Right ventricle myocardium superior (tissue), 1 donor: ENCODE measurements around the gene NAA15. TPM values are rescaled to one million over a fixed set of nuclear protein-coding genes. Genes with fewer than 3 reads are reported as not detected.
"Not testable (repeated sequence)": the region's sequence is repeated elsewhere in the genome, so short reads cannot be mapped to it uniquely, and the experiment has no call there.

Experiments used
- ATAC-seq: fragments of 200-7000 bp; cut with Tn5 transposase; one replicate; pipeline ENCODE4 v1.9.1; 2020; ENCODE audit warnings: mild to moderate bottlenecking; ENCODE audit not compliant: poor library complexity
- DNase-seq: peaks from one replicate; pipeline ENCODE4 v3.0.0-alpha.2; 2020
- intact Hi-C: fragments of 100-400 bp; cut with DNase I; formaldehyde crosslinking; loops from one replicate; pipeline ENCODE4 v1.11.2; 2022
- total RNA-seq: library from RNA; stranded (reverse); fragmentation: NEBNext Ultra II Directional; extraction: Animal tissue kit (Norgen Biotek cat#: 25700); gene quantifications from one replicate; pipeline ENCODE4 v1.2.1, GENCODE V29; 2021
- donor health status: DM: no; HTN: yes; CAD: no; lungs with severe emphysema.

The NAA15 gene
- total RNA-seq, 1 donor from 2014 or later = 36.6 TPM

DNA sequence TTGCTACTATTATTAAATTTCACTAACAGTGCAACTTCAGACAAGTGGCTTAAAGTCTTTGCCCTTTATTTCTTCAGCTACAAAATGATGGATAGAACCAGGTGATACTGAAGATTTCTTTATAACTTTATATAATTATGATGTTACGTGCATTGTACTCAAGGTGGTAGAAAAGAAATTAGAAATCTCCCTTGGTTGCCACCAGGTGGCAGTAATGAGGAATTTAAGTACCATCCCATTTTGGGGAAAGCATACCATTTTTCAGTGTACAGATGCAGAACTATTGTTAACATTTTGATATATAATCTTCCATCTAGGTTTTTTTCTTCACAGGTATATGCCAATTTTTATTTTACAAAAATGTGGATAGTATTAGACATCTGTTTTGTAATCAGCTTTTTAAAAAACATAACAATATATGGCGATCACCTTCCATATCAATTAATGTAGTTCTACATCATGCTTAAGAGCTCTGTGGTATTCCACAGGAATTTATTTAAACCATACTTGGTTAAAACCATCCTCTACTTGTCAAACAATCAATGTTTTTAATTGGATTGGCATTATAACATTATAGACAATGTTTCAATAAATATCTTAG is 114.9 kb downstream of the NAA15 start:
- DNase-seq (no peak), ATAC-seq (no peak)
- intact Hi-C loops = loop anchor here (5.0 kb wide), 1 partner anchor 216 kb away; no protein-coding TSS in a partner anchor

DNA sequence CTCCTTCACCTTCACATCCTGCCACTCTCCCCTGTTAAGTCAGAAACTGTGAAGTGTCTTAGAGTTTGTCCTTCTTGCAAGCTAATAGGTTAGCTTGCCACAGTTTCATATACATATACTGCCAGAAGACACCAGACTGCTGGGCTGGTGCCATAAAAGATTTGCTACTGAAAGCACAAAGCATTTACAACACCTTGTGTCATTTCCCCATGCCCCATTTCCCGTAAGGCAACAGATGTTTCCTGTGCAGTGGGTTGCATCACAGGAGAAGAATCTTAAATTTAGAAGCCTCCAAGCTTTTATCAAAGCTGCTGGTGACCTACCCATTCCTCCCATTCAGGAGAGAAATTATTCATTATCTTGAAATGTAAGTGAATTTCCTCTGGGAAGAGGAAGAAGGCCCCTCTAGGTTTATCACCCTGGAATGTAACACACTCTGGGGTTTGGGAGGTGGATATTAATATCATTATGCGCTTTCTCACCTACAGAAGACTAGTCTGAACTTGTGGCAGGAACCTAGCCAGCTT is 118.1 kb downstream of the NAA15 start:
- DNase-seq = no peak
- intact Hi-C loops = loop anchor here (5.0 kb wide), 1 partner anchor 213 kb away; no protein-coding TSS in a partner anchor
- peak; percentile 80 for ATAC-seq

GRCh38 chr4:139420652-139421051 is 119.3 kb downstream of the NAA15 start:
- DNase-seq = no peak
- intact Hi-C loops = no loop called here
- ATAC-seq = no peak

DNA sequence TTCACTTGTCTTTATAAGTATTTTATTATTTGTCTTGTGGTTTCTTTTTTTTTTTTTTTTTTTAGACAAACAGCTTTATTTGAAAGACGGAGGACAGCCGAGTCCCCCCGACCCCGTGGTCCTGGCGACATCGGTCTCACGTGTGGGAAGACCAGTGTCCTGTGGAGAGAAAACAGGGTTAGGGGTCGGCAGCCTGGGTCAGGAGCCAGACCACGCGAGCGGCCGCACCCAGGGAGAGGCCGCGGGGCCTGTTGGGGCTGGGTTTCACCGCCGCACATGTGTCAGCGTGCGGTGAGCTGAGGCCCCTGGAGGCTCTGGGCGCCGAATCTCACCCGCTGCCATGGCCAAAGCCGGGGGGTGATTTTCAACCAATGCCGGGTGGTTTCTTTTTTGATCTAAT is 134.8 kb downstream of the NAA15 start:
- no peak for DNase-seq
- intact Hi-C loops = no loop called here
- no peak for ATAC-seq

GRCh38 chr4:139438141-139438540 is 136.8 kb downstream of the NAA15 start:
- DNase-seq = no peak
- ATAC-seq = no peak
- intact Hi-C loops = no loop called here

GRCh38 chr4:139441029-139441428 is 139.7 kb downstream of the NAA15 start:
- intact Hi-C loops = no loop called here

GRCh38 chr4:139443661-139444060 is 142.4 kb downstream of the NAA15 start:
- ATAC-seq (no peak), DNase-seq (no peak)
- intact Hi-C loops = no loop called here

More at GRCh38 chr4:139441029-139441428, 139.7 kb downstream of the NAA15 start:
- no peak for ATAC-seq
- no peak for DNase-seq

DNA sequence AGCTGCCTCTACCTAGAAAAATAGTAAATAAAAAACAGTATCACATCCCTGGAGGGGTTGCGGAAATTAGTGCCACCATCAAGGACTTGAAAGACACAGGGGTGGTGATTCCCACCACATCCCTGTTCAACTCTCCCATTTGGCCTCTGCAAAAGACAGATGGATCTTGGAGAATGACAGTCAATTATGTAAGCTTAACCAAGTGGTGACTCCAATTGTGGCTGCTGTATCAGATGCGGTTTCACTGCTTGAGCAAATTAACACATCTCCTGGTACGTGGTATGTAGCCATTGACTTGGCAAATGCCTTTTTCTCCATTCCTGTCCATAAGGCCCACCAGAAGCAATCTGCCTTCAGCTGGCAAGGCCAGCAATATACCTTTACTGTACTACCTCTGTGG is 143.6 kb downstream of the NAA15 start:
- ATAC-seq, intact Hi-C loops, DNase-seq: not testable (repeated sequence)

- DNase-seq, intact Hi-C loops, ATAC-seq: not testable (repeated sequence)
Measured at GRCh38 chr4:139447078-139447477, 145.8 kb downstream of the NAA15 start.

- intact Hi-C loops = no loop called here
- ATAC-seq = no peak
- DNase-seq = no peak
Measured at GRCh38 chr4:139450586-139450985, 149.3 kb downstream of the NAA15 start.

- DNase-seq (no peak), ATAC-seq (no peak)
- intact Hi-C loops = no loop called here
Measured at GRCh38 chr4:139451997-139452396, 150.7 kb downstream of the NAA15 start.

DNA sequence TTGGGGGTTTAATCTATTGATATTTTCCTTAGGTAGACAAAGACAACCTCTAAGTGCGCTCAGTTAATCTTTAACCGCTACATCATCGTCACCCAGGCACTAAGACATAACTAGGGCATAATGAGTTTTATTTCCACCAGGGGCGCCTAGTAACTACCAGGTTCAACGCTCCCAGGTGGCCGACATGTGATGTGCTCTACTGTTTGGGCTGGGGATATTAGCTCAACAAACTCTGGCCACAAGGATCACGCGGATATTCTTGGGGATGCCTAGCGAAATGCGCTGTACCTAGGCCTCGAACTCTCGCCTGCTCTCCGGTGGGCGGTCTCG is 151.7 kb downstream of the NAA15 start:
- no peak for DNase-seq
- ATAC-seq = peak; percentile 15
- intact Hi-C loops = no loop called here

DNA sequence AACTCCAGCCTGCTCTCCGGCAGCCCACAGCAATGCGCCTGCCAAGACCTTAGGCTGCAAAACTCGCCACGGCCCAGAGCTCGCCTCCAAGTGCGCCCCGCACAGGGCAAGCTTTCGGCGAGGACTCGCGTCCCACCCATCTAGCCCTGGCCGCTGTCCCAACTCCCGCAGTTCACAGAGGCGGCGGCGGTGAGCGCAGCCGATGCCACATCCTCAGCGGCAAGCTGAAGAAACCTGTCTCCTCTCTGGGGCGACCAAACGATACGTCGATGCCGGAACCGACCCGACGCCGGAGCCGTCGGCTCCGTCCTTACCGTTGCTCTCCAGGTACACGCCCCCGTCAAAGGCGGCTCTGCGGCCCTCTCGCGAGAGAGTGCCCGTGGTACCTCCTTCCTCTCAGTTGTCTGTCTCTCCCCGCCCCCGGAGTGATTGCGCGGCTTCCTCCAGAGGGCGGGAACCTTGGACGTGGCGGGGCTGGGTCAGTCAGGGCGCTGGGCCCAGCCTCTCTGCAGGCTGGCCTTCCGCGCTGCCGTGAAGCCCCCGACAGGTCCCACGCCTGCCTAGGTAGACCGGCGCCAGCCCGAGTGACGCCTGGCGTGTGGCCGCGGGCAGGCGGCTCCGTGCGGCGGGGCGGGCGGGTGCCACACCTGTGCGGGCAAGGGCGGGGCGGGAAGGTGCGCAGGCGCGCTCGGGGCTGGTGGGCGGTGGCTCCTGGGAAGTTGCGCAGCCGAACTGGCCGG is 152.2 kb downstream of the NAA15 start:
- intact Hi-C loops = no loop called here
- peak; percentile 98 for ATAC-seq
- peak; percentile 99 for DNase-seq

DNA sequence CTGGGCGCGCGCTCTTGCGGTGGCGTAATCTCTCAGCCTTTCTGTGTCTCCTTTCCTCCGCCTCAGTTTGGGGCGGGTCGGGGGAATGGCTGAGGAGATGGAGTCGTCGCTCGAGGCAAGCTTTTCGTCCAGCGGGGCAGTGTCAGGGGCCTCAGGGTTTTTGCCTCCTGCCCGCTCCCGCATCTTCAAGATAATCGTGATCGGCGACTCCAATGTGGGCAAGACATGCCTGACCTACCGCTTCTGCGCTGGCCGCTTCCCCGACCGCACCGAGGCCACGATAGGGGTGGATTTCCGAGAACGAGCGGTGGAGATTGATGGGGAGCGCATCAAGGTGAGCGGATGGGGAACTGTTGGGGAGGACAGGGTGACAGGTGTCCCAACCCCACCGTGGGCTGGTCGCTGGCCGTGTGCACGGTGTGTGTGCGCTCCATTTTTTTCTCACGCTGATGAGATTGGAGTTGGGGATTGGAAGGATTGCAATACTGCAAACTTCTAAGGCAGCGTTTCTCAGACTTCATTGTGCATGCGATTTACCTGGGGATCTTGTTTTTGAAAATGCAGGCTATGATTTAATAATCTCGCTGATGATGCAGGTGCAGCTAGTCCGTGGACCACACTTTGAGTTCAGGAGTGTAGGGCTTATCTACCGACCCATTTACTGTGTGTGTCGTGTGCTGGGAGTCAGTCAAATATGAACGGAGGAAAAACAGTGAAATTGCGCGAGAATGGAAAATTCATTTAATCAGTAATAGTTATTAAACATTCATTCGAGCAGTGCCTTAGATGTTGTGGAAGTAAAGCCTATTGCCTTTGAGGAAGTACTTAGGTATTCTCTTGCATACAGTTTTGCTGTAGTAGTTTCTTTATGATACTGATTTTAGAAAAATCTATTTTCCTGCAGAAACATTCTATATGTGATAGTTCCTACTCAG is 153.1 kb downstream of the NAA15 start, which contains the start of gene RAB33B:
RAB33B (plus strand) TSS at position 11 of the 935 bp plus-strand sequence; CDS start at position 86, 75 bp downstream.
- peak; percentile 96 for DNase-seq
- peak; percentile 5 for ATAC-seq
- intact Hi-C loops = no loop called here

DNA sequence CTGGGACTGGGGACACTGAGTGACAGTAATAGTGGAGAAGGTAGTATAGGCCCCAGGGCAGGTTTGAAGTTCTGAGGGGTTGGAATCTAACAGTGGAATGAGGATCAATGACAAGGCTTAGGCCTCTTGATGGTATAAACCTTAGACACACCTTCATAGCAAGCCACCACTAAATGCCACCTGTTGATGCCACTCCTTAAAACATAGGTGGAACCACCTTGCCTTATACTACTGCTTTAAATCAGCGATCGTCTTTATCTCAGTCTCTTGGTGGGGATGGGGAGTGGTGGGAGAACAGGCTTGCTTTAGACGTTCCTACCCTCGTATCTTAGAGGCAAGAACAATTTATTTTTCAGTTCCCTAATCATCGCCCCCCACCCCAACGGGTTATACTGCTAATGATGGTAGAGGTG is 153.8 kb downstream of the NAA15 start:
- no peak for ATAC-seq

GRCh38 chr4:139457318-139457717 is 156.0 kb downstream of the NAA15 start:
- no peak for DNase-seq
- ATAC-seq = no peak
- intact Hi-C loops = no loop called here

More for the DNA sequence above, 153.8 kb downstream of the NAA15 start:
- DNase-seq = no peak
- intact Hi-C loops = no loop called here

GRCh38 chr4:139458543-139458942 is 157.2 kb downstream of the NAA15 start:
- intact Hi-C loops = no loop called here
- DNase-seq = no peak
- ATAC-seq = no peak

DNA sequence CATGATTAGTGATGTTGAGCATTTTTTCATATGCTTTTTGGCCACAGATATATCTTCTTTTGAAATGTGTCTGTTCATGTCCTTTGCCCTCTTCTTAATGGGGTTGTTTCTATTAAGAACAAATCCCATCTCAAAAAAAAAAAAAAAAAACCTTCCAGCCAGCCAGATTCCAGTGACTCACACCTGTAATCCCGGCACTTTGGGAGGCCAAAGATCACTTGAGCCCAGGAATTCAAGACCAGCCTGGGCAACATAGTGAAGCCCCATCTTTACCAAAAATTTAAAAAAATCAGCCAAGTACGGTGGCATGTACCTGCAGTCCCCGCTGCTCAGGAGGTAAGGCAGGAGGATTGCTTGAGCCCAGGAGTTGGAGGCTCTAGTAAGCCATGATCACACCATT is 157.7 kb downstream of the NAA15 start:
- intact Hi-C loops = no loop called here
- no peak for DNase-seq
- no peak for ATAC-seq

DNA sequence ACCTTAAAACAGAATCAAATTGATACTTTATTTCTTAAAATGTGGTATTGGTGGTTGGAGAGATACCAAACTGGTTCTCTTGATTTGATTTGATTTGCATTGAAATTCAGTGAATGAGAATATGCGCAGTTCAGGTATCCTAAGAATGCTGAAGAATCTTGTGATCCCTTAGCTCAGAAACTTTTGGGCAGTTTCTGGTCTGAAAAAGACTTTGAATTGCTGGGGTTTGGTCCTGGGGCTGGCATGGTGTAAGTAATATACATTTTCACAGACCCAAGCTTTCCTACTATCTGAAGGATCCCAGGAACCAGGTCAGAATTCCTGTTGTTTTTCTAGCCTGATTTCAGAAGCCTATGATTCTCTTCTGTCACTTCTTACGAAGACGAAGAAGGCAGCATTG is 159.3 kb downstream of the NAA15 start:
- intact Hi-C loops = no loop called here
- DNase-seq = no peak
- no peak for ATAC-seq
